H1 (cell line): Measurements from ENCODE around the gene CPXM1. TPM values are rescaled to one million over a fixed set of nuclear protein-coding genes. Genes with fewer than 3 reads are reported as not detected.
"Not testable (repeated sequence)": the region's sequence is repeated elsewhere in the genome, so short reads cannot be mapped to it uniquely, and the experiment has no call there.

Source experiments
- CTCF ChIA-PET: fragments of 300-600 bp; sonication (Branson Sonifier 250); formaldehyde crosslinking; loops from one replicate; lab custom pipeline; 2021; ENCODE audit not compliant: partially characterized antibody; lab: Charles Lee
- POLR2A ChIA-PET: fragments of 300-600 bp; sonication (Branson Sonifier 250); formaldehyde crosslinking; loops from one replicate; lab custom pipeline; 2021; ENCODE audit warnings: inconsistent platforms; ENCODE audit not compliant: partially characterized antibody; lab: Charles Lee
- DNase-seq, 2 experiments: peaks; one replicate each; pipeline versions ENCODE4 v3.0.0 to v3.0.0-alpha.2; 2010 to 2022; ENCODE audit warnings: low spot score in 2 of 2, low read depth in 1 of 2, mixed read lengths in 1 of 2
- FAIRE-seq: peaks from 2 replicates; lab custom pipeline; 2011; peaks lifted over from hg19 to GRCh38; lab: Jason Lieb, UNC
- H2AFZ ChIP-seq: 2 replicates; pipeline ENCODE4 v1.8.1; 2012; ENCODE audit warnings: low read length, inconsistent platforms
- H2AK5ac ChIP-seq: 2 replicates; pipeline ENCODE4 v1.6.1; 2013; ENCODE audit warnings: low read depth, low read length
- H2BK120ac ChIP-seq: replicated peaks from 2 replicates; pipeline ENCODE3; 2013; ENCODE audit warnings: low read depth, low read length, inconsistent platforms
- H2BK12ac ChIP-seq: 2 replicates; pipeline ENCODE4 v1.6.1; 2013; ENCODE audit warnings: low read depth, low read length
- H2BK15ac ChIP-seq: 2 replicates; pipeline ENCODE4 v1.6.1; 2013; ENCODE audit warnings: low read length
- H2BK20ac ChIP-seq: 2 replicates; pipeline ENCODE4 v1.6.1; 2013; ENCODE audit warnings: low read length
- H2BK5ac ChIP-seq: 2 replicates; pipeline ENCODE4 v1.6.1; 2013; ENCODE audit warnings: low read depth, low read length
- H3K14ac ChIP-seq: 2 replicates; pipeline ENCODE4 v1.6.1; 2013; ENCODE audit warnings: inconsistent platforms; ENCODE audit not compliant: insufficient read length
- H3K18ac ChIP-seq: 2 replicates; pipeline ENCODE4 v1.6.1; 2013; ENCODE audit warnings: low read length; ENCODE audit errors: extremely low read depth
- H3K23ac ChIP-seq: 2 replicates; pipeline ENCODE4 v1.6.1; 2013; ENCODE audit warnings: inconsistent platforms; ENCODE audit not compliant: insufficient read length
- H3K23me2 ChIP-seq: 2 replicates; pipeline ENCODE4 v1.6.1; 2013; ENCODE audit warnings: low read depth, low read length
- H3K27ac ChIP-seq: 2 replicates; pipeline ENCODE4 v1.6.1; 2011; ENCODE audit warnings: low read depth, low read length, inconsistent platforms
- H3K27me3 ChIP-seq, 4 experiments: replicated peaks in 1 of 4; 1 replicate in 1 of 4; 2 replicates in 3 of 4; pipeline versions ENCODE4 v1.6.1 to v1.8.1; 2011 to 2013; ENCODE audit warnings: low read length in 3 of 4, mild to moderate bottlenecking in 3 of 4, inconsistent platforms in 2 of 4, mixed read lengths in 2 of 4, moderate library complexity in 1 of 4; ENCODE audit not compliant: control insufficient read depth in 3 of 4, insufficient read depth in 3 of 4; ENCODE audit errors: extremely low read depth in 1 of 4
- H3K36me3 ChIP-seq, 4 experiments: 2 replicates each; pipeline versions ENCODE4 v1.6.1 to v1.8.1; 2011 to 2013; ENCODE audit warnings: mild to moderate bottlenecking in 4 of 4, low read length in 3 of 4, moderate library complexity in 2 of 4, control low read depth in 1 of 4, inconsistent platforms in 1 of 4; ENCODE audit not compliant: insufficient read depth in 4 of 4, control insufficient read depth in 2 of 4
- H3K4ac ChIP-seq: replicated peaks from 2 replicates; pipeline ENCODE3; 2013; ENCODE audit warnings: low read length, low read depth, mixed read lengths, inconsistent platforms; ENCODE audit not compliant: insufficient read length
- H3K4me1 ChIP-seq, 4 experiments: replicated peaks in 1 of 4; 1 replicate in 1 of 4; 2 replicates in 3 of 4; pipeline versions ENCODE4 v1.6.1 to v1.8.1; 2011 to 2013; ENCODE audit warnings: low read length in 3 of 4, inconsistent platforms in 2 of 4, mixed read lengths in 1 of 4; ENCODE audit not compliant: insufficient read depth in 4 of 4, control insufficient read depth in 3 of 4
- H3K4me2 ChIP-seq, 2 experiments: 2 replicates each; pipeline versions ENCODE4 v1.6.1 to v1.8.1; 2011 to 2013; ENCODE audit warnings: low read depth in 2 of 2, low read length in 2 of 2, control low read depth in 1 of 2, inconsistent platforms in 1 of 2, mild to moderate bottlenecking in 1 of 2; ENCODE audit not compliant: insufficient read depth in 1 of 2
- H3K4me3 ChIP-seq, 4 experiments: fragments of 200-600, 300-600 bp in 1 of 4; sonication (generic), shearing (Covaris generic), sonication (Bioruptor Twin) in 1 of 4; 2 replicates each; pipeline versions ENCODE4 v1.5.1 to v1.8.1; 2011 to 2016; ENCODE audit warnings: low read length in 4 of 4, low read depth in 3 of 4, control low read depth in 2 of 4, inconsistent platforms in 2 of 4, mild to moderate bottlenecking in 2 of 4, mixed read lengths in 1 of 4, moderate library complexity in 1 of 4; ENCODE audit not compliant: insufficient read depth in 2 of 4; ENCODE audit errors: extremely low read depth in 1 of 4
- H3K56ac ChIP-seq: replicated peaks from 2 replicates; pipeline ENCODE3; 2013; ENCODE audit warnings: low read depth, mild to moderate bottlenecking, mixed read lengths, low read length, inconsistent platforms; ENCODE audit not compliant: insufficient read length
- H3K79me1 ChIP-seq: 2 replicates; pipeline ENCODE4 v1.6.1; 2013; ENCODE audit warnings: low read depth, low read length, control low read depth
- H3K79me2 ChIP-seq, 2 experiments: 2 replicates each; pipeline versions ENCODE4 v1.6.1 to v1.8.1; 2012 to 2013; ENCODE audit warnings: low read length in 2 of 2, mild to moderate bottlenecking in 2 of 2, inconsistent platforms in 1 of 2; ENCODE audit not compliant: insufficient read depth in 2 of 2, control insufficient read depth in 1 of 2
- H3K9ac ChIP-seq, 4 experiments: replicated peaks in 1 of 4; 1 replicate in 1 of 4; 2 replicates in 3 of 4; pipeline versions ENCODE4 v1.6.1 to v1.8.1; 2011 to 2013; ENCODE audit warnings: low read depth in 3 of 4, low read length in 3 of 4, control low read depth in 2 of 4, mild to moderate bottlenecking in 2 of 4, moderate library complexity in 2 of 4, inconsistent platforms in 1 of 4; ENCODE audit errors: extremely low read depth in 1 of 4
- H3K9me3 ChIP-seq, 2 experiments: 2 replicates each; pipeline versions ENCODE4 v1.6.1 to v1.8.1; 2012 to 2013; ENCODE audit warnings: mild to moderate bottlenecking in 2 of 2, moderate library complexity in 2 of 2, control low read depth in 1 of 2, inconsistent platforms in 1 of 2, low read depth in 1 of 2, low read length in 1 of 2, mixed read lengths in 1 of 2; ENCODE audit not compliant: insufficient read depth in 2 of 2
- H4K20me1 ChIP-seq, 2 experiments: replicated peaks in 1 of 2; 2 replicates each; pipeline versions ENCODE3 to v1.8.1; 2011 to 2013; ENCODE audit warnings: inconsistent platforms in 2 of 2, low read length in 2 of 2, mild to moderate bottlenecking in 1 of 2; ENCODE audit not compliant: insufficient read depth in 2 of 2, control insufficient read depth in 1 of 2
- H4K5ac ChIP-seq: 2 replicates; pipeline ENCODE4 v1.6.1; 2013; ENCODE audit warnings: low read length, low read depth, mixed read lengths, inconsistent platforms; ENCODE audit not compliant: insufficient read length
- H4K8ac ChIP-seq: 2 replicates; pipeline ENCODE4 v1.8.0; 2013; ENCODE audit warnings: mild to moderate bottlenecking, moderate library complexity, low read length, inconsistent platforms; ENCODE audit not compliant: insufficient read depth; ENCODE audit errors: extremely low read depth
- H4K91ac ChIP-seq: replicated peaks from 2 replicates; pipeline ENCODE3; 2013; ENCODE audit warnings: low read length, mixed read lengths, inconsistent platforms; ENCODE audit not compliant: insufficient read length
- WGBS, 2 experiments: shearing (Covaris generic) in 1 of 2; methylation state at CpG; one replicate each; pipeline versions ENCODE4 v1.1.6 to v1.1.7; 2013 to 2015; ENCODE audit warnings: low lambda C conversion rate in 2 of 2, mixed read lengths in 2 of 2, inconsistent platforms in 1 of 2, low coverage in 1 of 2, missing lambda C conversion rate in 1 of 2; ENCODE audit not compliant: insufficient replicate concordance in 2 of 2, insufficient coverage in 1 of 2, insufficient read length in 1 of 2; ENCODE audit errors: extremely low coverage in 1 of 2, missing lambda C conversion rate in 1 of 2; 5-methylcytosine and 5-hydroxymethylcytosine counted together
- polyA plus RNA-seq, 7 experiments: library from polyadenylated mRNA; depleted of rRNA in 3 of 7; stranded (reverse) in 5 of 7; unstranded in 2 of 7; fragments of >200 nt in 5 of 7; fragments of 200-250 nt in 2 of 7; gene quantifications; 1 replicate in 5 of 7; 2 replicates in 1 of 7; 4 replicates in 1 of 7; pipeline versions ENCODE4 v1.2.1 to v1.2.3, GENCODE V29; 2011 to 2013; ENCODE audit warnings: missing spikeins in 2 of 7, mixed read lengths in 2 of 7
- total RNA-seq: library from RNA; stranded (reverse); fragmentation: NEBNext Ultra II Directional; extraction: Animal tissue kit (Norgen Biotek cat#: 25700); gene quantifications from 2 replicates; pipeline ENCODE4 v1.2.1, GENCODE V29; 2021

Gene CPXM1
- total and polyA plus RNA-seq, 2 of the 8 experiments (the other 6 are each of a cell fraction or from before 2014, with no cell fraction given): 31.3 to 81.9 TPM

GRCh38 chr20:2807929-2808328, 7.5 kb upstream of the CPXM1 start:
- H3K18ac ChIP-seq, DNase-seq, H3K4ac ChIP-seq, H2BK12ac ChIP-seq, H3K9ac ChIP-seq, H2BK15ac ChIP-seq, H3K4me3 ChIP-seq, H4K20me1 ChIP-seq, H3K9me3 ChIP-seq, H2BK120ac ChIP-seq, H4K91ac ChIP-seq, H2BK5ac ChIP-seq, H2AFZ ChIP-seq, H3K79me1 ChIP-seq, H3K56ac ChIP-seq, H3K79me2 ChIP-seq, H3K27ac ChIP-seq, H3K14ac ChIP-seq, FAIRE-seq, H3K23ac ChIP-seq, H3K23me2 ChIP-seq, H4K5ac ChIP-seq, H2BK20ac ChIP-seq, H3K4me2 ChIP-seq, H4K8ac ChIP-seq, H3K36me3 ChIP-seq, H2AK5ac ChIP-seq: not testable (repeated sequence)
- ChIA-PET POLR2A (interaction anchor here (0.7 to 1.0 kb wide), 2 partner anchors 8 to 191 kb away, joined by 3 read pairs; no protein-coding TSS in a partner anchor), CTCF (interaction anchor here (3.5 kb wide), 1 partner anchor 11 kb away, joined by 9 read pairs; no protein-coding TSS in a partner anchor)
- Histone ChIP-seq H3K27me3 (peaks cover 35 to 50% (median 44%) of the 10 kb centered on the region in 4 experiments), H3K4me1 (peaks cover 0 to 13% (median 8%) of the 10 kb centered on the region in 4 experiments; a peak in 6 of 7 replicates)
- 88% methylated on average over 9 of the region's 9 CpGs; no CpG with 5 or more reads in 1 of the 2 experiments for WGBS, 2 experiments
